GM12865 (cell line): ENCODE data around the gene ELMO1.

Experiments
- DNase-seq: peaks from one replicate; pipeline ENCODE4 v3.0.0; 2010; ENCODE audit warnings: low read depth
- H3K4me3 ChIP-seq: 2 replicates; pipeline ENCODE4 v1.5.1; 2011; ENCODE audit warnings: mild to moderate bottlenecking, low read depth, low read length, control low read depth
- CTCF ChIP-seq: IDR thresholded peaks from 2 replicates; pipeline ENCODE4 v1.5.1; 2011; ENCODE audit warnings: low read length, control low read depth, low read depth, inconsistent platforms; ENCODE audit not compliant: insufficient read depth; ENCODE audit errors: missing control alignments

Gene ELMO1

GRCh38 chr7:37234334-37234733 lies 214.3 kb downstream of the ELMO1 start:
- DNase-seq, result no peak
- no peak overlapping the region for H3K4me3 ChIP-seq
- TF ChIP-seq CTCF, result no peak

- H3K4me3 ChIP-seq, result no peak overlapping the region
- TF ChIP-seq CTCF, result no peak
- no peak for DNase-seq
These were observed 217.1 kb downstream of the ELMO1 start for GRCh38 chr7:37231613-37232012.

GRCh38 chr7:37230221-37230620 lies 218.4 kb downstream of the ELMO1 start:
- TF ChIP-seq CTCF, result no peak
- DNase-seq, result no peak
- H3K4me3 ChIP-seq, result no peak overlapping the region

GRCh38 chr7:37229381-37229780 lies 219.3 kb downstream of the ELMO1 start:
- TF ChIP-seq CTCF, result no peak
- no peak for DNase-seq
- H3K4me3 ChIP-seq, result no peak overlapping the region

GRCh38 chr7:37225285-37225969 lies 223.2 kb downstream of the ELMO1 start:
- TF ChIP-seq CTCF, result no peak
- no peak for DNase-seq
- no peak overlapping the region for H3K4me3 ChIP-seq

GRCh38 chr7:37224746-37225145 lies 223.9 kb downstream of the ELMO1 start:
- TF ChIP-seq CTCF, result no peak
- H3K4me3 ChIP-seq, result no peak overlapping the region
- no peak for DNase-seq

- no peak for TF ChIP-seq CTCF
- H3K4me3 ChIP-seq, result no peak overlapping the region
- DNase-seq, result no peak
These were observed 228.0 kb downstream of the ELMO1 start for GRCh38 chr7:37220664-37221063.
